ENCODE data around the gene SH3GL1.

SH3GL1 gene

GRCh38 chr19:4375164-4376027 is 25.0 kb downstream of the SH3GL1 start:
- DNase-seq (ENCODE audit: low read depth in 2 of 2): no peak

DNA sequence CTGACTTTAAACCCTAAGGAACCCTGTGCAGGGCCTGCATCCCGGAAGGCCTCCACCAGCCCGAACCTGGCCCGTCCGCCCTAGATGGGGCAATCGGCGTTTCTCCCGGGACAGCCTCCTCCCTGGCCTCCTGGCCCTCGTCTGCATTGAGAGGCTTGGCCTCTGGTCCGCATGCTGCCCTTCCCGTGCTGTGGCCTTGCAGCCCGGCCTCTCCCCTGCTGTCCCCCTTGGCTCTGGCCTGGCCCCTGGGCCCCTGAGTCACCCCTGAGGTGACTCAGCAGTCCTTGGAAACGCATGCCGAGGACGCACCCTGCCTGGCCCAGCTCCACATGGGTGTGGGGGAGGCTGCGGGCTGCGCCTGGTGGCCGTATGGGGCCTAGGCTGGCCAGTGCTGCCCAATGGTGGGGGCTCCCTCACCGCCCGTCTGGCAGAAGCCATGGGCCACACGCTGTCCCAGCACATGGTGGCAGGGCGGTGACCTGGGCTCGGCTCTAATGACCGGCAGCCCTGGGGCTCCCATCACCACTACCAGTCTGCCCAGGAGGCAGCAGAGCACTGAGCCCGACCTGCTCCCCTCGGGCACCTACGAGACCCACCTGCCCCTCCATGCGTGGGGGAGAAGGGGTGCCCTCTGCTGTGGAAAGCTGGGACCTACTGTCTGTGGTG is 25.7 kb downstream of the SH3GL1 start:
- DNase-seq (ENCODE audit: low read depth in 2 of 2): no peak

- DNase-seq (ENCODE audit: low read depth in 2 of 2): no peak
Measured at GRCh38 chr19:4373601-4374497, 26.5 kb downstream of the SH3GL1 start.

DNA sequence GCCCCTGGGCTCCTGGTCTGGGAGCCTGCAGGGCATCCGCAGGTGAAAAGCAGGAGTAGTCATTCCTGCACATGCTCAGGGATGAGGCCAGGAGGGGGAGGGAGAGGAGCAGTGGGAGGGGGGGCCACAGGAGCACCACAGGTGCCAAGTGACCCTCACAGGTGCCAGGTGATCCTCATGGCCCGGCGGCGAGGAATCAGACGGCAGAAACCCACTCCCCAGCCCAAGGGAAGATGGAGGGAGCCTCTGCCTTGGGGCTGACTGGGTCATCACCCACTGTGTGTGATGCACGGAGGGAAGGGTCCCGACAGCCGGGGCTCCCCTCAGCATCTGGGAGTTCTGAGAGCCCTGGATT is 27.4 kb downstream of the SH3GL1 start:
- no peak for DNase-seq (ENCODE audit: low read depth in 2 of 2)

GRCh38 chr19:4372165-4373012 is 28.0 kb downstream of the SH3GL1 start:
- DNase-seq (ENCODE audit: low read depth in 2 of 2): no peak

GRCh38 chr19:4371247-4372164 is 28.8 kb downstream of the SH3GL1 start:
- DNase-seq (ENCODE audit: low read depth in 2 of 2): no peak

DNA sequence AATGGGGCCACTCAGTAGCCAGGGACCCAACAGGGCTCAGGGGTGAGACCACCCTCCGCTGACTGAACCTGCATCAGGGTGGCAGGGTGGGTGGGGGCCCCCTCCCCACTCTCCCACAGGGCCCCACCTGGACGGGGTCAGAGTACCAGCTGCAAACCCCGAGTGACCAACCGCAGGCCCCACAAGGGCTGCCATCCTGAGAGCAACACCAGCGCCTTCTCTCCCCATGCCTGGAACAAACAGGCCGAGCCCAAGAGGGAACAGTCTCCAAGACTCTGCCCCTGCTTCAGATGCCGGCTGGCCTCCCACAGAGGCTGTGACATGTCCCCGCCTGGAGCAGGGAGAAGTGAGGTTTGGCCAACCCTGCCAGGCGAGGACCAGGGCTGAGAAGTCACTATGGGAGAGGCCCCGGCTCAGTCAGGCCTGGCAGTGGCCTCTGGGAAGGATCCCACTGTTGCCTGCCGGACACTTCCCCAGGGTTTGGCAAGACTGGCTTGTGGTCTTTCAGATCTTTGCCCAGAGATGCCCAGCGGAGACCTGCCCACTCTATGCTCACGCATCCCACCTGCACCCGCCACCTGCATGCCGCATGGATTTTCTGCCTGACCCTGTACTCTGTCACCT is 29.8 kb downstream of the SH3GL1 start:
- DNase-seq (ENCODE audit: low read depth in 2 of 2): no peak

GRCh38 chr19:4369888-4370260 is 30.5 kb downstream of the SH3GL1 start:
- peak; percentile 63 to 82 for DNase-seq (ENCODE audit: low read depth in 2 of 2)

- DNase-seq (ENCODE audit: low read depth in 2 of 2): peak; percentile 47 to 66
Measured at GRCh38 chr19:4369109-4369887, 31.0 kb downstream of the SH3GL1 start.

GRCh38 chr19:4368128-4368820 is 32.1 kb downstream of the SH3GL1 start:
- no peak for DNase-seq (ENCODE audit: low read depth in 2 of 2)

- DNase-seq (ENCODE audit: low read depth in 2 of 2): no peak
Measured at GRCh38 chr19:4367781-4368127, 32.6 kb downstream of the SH3GL1 start.

- no peak for DNase-seq (ENCODE audit: low read depth in 2 of 2)
Measured at GRCh38 chr19:4367336-4367723, 33.0 kb downstream of the SH3GL1 start.

GRCh38 chr19:4366666-4367335 is 33.5 kb downstream of the SH3GL1 start:
- no peak for DNase-seq (ENCODE audit: low read depth in 2 of 2)

DNA sequence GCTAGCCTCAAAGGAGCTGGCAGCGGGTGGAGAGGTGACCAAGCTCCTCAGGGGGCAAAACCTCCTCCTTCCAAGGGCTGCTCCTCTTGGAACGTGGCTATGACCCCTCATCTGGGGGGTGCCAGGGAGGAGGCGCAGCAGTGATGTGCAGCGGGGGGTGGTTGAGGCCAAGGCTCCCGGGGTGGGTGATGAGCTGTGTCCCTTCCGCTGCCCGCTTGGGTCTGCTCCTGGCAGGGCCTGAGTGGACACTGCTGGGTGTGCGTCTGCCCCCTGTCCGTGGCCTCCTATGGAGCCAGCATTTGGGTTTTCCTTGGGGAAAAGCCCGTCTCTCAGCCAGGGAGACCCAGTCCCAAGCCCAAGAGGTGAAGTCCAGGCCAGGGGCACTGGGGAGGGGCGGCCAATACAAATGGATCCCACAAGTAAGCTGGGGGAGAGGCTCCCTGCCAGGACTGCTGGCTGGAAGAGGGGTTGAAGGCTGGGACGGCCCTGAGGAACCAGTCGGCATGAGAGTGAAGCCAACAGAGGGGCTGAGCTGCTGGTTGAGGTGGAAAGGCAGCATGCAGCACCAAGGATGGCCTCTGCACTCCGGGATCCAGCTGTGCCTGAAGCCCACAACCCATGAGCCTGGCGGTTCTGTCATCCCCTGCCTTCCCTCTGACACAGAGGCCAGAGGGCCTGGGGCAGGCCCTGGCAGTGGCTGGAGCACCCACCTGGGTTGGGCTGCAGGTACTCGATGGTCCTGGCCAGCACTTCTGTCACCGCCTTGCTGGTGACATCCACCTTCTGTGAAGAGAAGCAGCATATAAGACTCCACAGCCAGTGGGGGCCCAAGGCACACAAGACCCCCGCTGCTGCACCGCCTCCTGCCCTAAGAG is 34.3 kb downstream of the SH3GL1 start:
- no peak for DNase-seq (ENCODE audit: low read depth in 2 of 2)

- no peak for DNase-seq (ENCODE audit: low read depth in 2 of 2)
Measured at GRCh38 chr19:4365341-4365740, 35.0 kb downstream of the SH3GL1 start.

- no peak for DNase-seq (ENCODE audit: low read depth in 2 of 2)
Measured at GRCh38 chr19:4363571-4364304, 36.6 kb downstream of the SH3GL1 start.

Data from stimulated activated CD4-positive, alpha-beta T cell treated with anti-CD3 and anti-CD28 coated beads, Interleukin-4, amount 100 ng/mL, for 48 hours (primary cell).